IPS DF 4.7 (cell line): ENCODE data around the gene LPIN2.
"Not testable (repeated sequence)": the region's sequence is repeated elsewhere in the genome, so short reads cannot be mapped to it uniquely, and the experiment has no call there.

Experiments
- DNase-seq: peaks from one replicate; pipeline ENCODE4 v3.0.0-alpha.2; 2013; ENCODE audit warnings: low spot score; ENCODE audit errors: extremely low read depth

The LPIN2 gene

GRCh38 chr18:3044931-3045698, 32.2 kb upstream of the LPIN2 start:
- DNase-seq, result no peak

- no peak for DNase-seq
Measured at GRCh38 chr18:3042379-3042778, 29.4 kb upstream of the LPIN2 start.

GRCh38 chr18:3041843-3042242, 28.9 kb upstream of the LPIN2 start:
- DNase-seq, result no peak

GRCh38 chr18:3040881-3041280, 27.9 kb upstream of the LPIN2 start:
- no peak for DNase-seq

- DNase-seq, result no peak
Measured at GRCh38 chr18:3040173-3040572, 27.2 kb upstream of the LPIN2 start.

GRCh38 chr18:3037423-3037915, 24.5 kb upstream of the LPIN2 start:
- no peak for DNase-seq

- no peak for DNase-seq
Measured at GRCh38 chr18:3036108-3036507, 23.2 kb upstream of the LPIN2 start.

- no peak for DNase-seq
Measured at GRCh38 chr18:3035635-3036034, 22.7 kb upstream of the LPIN2 start.

GRCh38 chr18:3032721-3033120, 19.8 kb upstream of the LPIN2 start:
- no peak for DNase-seq

GRCh38 chr18:3029215-3029952, 16.4 kb upstream of the LPIN2 start:
- DNase-seq, result no peak

GRCh38 chr18:3028115-3028514, 15.2 kb upstream of the LPIN2 start:
- not testable (repeated sequence) for DNase-seq

GRCh38 chr18:3027370-3027891, 14.5 kb upstream of the LPIN2 start:
- no peak for DNase-seq

- DNase-seq, result no peak
Measured at GRCh38 chr18:3025544-3025943, 12.6 kb upstream of the LPIN2 start.

- not testable (repeated sequence) for DNase-seq
Measured at GRCh38 chr18:3023603-3024002, 10.7 kb upstream of the LPIN2 start.

- DNase-seq, result no peak
Measured at GRCh38 chr18:3016585-3017297, 3.8 kb upstream of the LPIN2 start.

- DNase-seq, result no peak
Measured at GRCh38 chr18:3015851-3016250, 2.9 kb upstream of the LPIN2 start.

GRCh38 chr18:3015204-3015592, 2.3 kb upstream of the LPIN2 start:
- DNase-seq, result no peak

GRCh38 chr18:3014503-3015203, 1.7 kb upstream of the LPIN2 start:
- no peak for DNase-seq

GRCh38 chr18:3012136-3013023, 564 bp downstream of the LPIN2 start:
- no peak for DNase-seq

- no peak for DNase-seq
Measured at GRCh38 chr18:3010086-3010485, 2.9 kb downstream of the LPIN2 start.
